Pulmonary artery endothelial cell (primary cell): ENCODE data around the gene DRAP1. TPM values are rescaled to one million over a fixed set of nuclear protein-coding genes. Genes with fewer than 3 reads are reported as not detected.

ENCODE experiments used
- DNase-seq: peaks from one replicate; pipeline ENCODE4 v3.0.0-alpha.2; 2011; ENCODE audit warnings: low read depth, low spot score
- total RNA-seq: library from RNA; depleted of rRNA; stranded (reverse); fragments of >200 nt; gene quantifications from 2 replicates; pipeline ENCODE4 v1.2.3, GENCODE V29; 2014

The DRAP1 gene
- total RNA-seq, 1 donor from 2014 or later, result 187 TPM

GRCh38 chr11:65961267-65962140 is 42.3 kb downstream of the DRAP1 start, which contains the start of gene SART1:
SART1 (plus strand) TSS chr11:65961734; CDS start chr11:65961781, 47 bp downstream.
- DNase-seq, result peak; percentile 94

- no peak for DNase-seq
Observed at GRCh38 chr11:65962141-65962564, 42.9 kb downstream of the DRAP1 start.

GRCh38 chr11:65964906-65965305 is 45.7 kb downstream of the DRAP1 start:
- DNase-seq, result no peak

GRCh38 chr11:65965986-65966762 is 46.9 kb downstream of the DRAP1 start:
- no peak for DNase-seq

- no peak for DNase-seq
Observed at GRCh38 chr11:65967329-65967934, 48.2 kb downstream of the DRAP1 start.

GRCh38 chr11:65968600-65969482 is 49.6 kb downstream of the DRAP1 start:
- no peak for DNase-seq

Other genes with a start within 250 kb of the DRAP1 start
- 35.5 and 37.7 TPM in 2 replicates for gene KAT5, start 207.2 kb upstream of the DRAP1 start, total RNA-seq
- 38.1 and 46.3 TPM in 2 replicates for gene RNASEH2C, start 198.6 kb upstream of the DRAP1 start, total RNA-seq
- 7.6 and 8.6 TPM in 2 replicates for gene AP5B1, start 138.4 kb upstream of the DRAP1 start, total RNA-seq
- not detected in 2 replicates for gene OVOL1, start 132.4 kb upstream of the DRAP1 start, total RNA-seq
- gene SNX32, start 85.5 kb upstream of the DRAP1 start, total RNA-seq, result 0.14 and 0.79 TPM in 2 replicates
- 1,363 and 1,402 TPM in 2 replicates for gene CFL1, start 61.2 kb upstream of the DRAP1 start, total RNA-seq
- gene MUS81, start 59.0 kb upstream of the DRAP1 start, total RNA-seq, result 50.7 and 52.8 TPM in 2 replicates
- gene EFEMP2, start 46.6 kb upstream of the DRAP1 start, total RNA-seq, result 23.9 and 32.8 TPM in 2 replicates
- gene CTSW, start 39.6 kb upstream of the DRAP1 start, total RNA-seq, result 0.07 TPM in 1 of 2 replicates, not detected in the other
- 152 and 229 TPM in 2 replicates for gene FIBP, start 31.0 kb upstream of the DRAP1 start, total RNA-seq
- gene CCDC85B, start 28.8 kb upstream of the DRAP1 start, total RNA-seq, result 105 and 129 TPM in 2 replicates
- gene FOSL1, start 19.0 kb upstream of the DRAP1 start, total RNA-seq, result 11.5 and 16.4 TPM in 2 replicates
- gene C11orf68, start 364 bp upstream of the DRAP1 start, total RNA-seq, result 15.2 and 17.3 TPM in 2 replicates
- not detected in 2 replicates for gene TSGA10IP, start 26.1 kb downstream of the DRAP1 start, total RNA-seq
- gene SART1, start 42.3 kb downstream of the DRAP1 start, total RNA-seq, result 52.8 and 60.4 TPM in 2 replicates
- 34.0 and 47.6 TPM in 2 replicates for gene EIF1AD, start 82.7 kb downstream of the DRAP1 start, total RNA-seq
- 38.8 and 45.2 TPM in 2 replicates for gene BANF1, start 83.1 kb downstream of the DRAP1 start, total RNA-seq
- gene CST6, start 92.6 kb downstream of the DRAP1 start, total RNA-seq, result 0.26 and 0.49 TPM in 2 replicates
- 0.11 and 0.20 TPM in 2 replicates for gene CATSPER1, start 107.1 kb downstream of the DRAP1 start, total RNA-seq
- gene GAL3ST3, start 129.7 kb downstream of the DRAP1 start, total RNA-seq, result 0.07 and 0.14 TPM in 2 replicates
- gene SF3B2, start 132.9 kb downstream of the DRAP1 start, total RNA-seq, result 107 and 129 TPM in 2 replicates
- 17.5 and 21.9 TPM in 2 replicates for gene PACS1, start 150.8 kb downstream of the DRAP1 start, total RNA-seq